Keratinocyte (primary cell): ENCODE data around the gene ADAM33. TPM values are rescaled to one million over a fixed set of nuclear protein-coding genes. Genes with fewer than 3 reads are reported as not detected.

Source experiments
- DNase-seq: peaks from one replicate; pipeline ENCODE4 v3.0.0-alpha.2; 2011; ENCODE audit warnings: low read depth, missing footprints, low spot score
- FAIRE-seq: peaks from 2 replicates; lab custom pipeline; 2011; peaks lifted over from hg19 to GRCh38; lab: Jason Lieb, UNC
- H2AFZ ChIP-seq: 2 replicates; pipeline ENCODE4 v1.6.0; 2012; ENCODE audit warnings: low read length, control low read depth, inconsistent platforms; ENCODE audit not compliant: control insufficient read depth
- H3K27ac ChIP-seq: 2 replicates; pipeline ENCODE4 v1.5.1; 2011; ENCODE audit warnings: low read length; ENCODE audit not compliant: control insufficient read depth, insufficient read depth
- H3K27me3 ChIP-seq: 3 replicates; pipeline ENCODE4 v1.6.0; 2011; ENCODE audit warnings: low read length; ENCODE audit not compliant: control insufficient read depth, insufficient read depth; ENCODE audit errors: extremely low read depth
- H3K36me3 ChIP-seq, 2 experiments: 2 replicates in 1 of 2; 3 replicates in 1 of 2; pipeline ENCODE4 v1.5.1; 2011; ENCODE audit warnings: low read length in 2 of 2, mild to moderate bottlenecking in 1 of 2; ENCODE audit not compliant: control insufficient read depth in 2 of 2, insufficient read depth in 2 of 2; ENCODE audit errors: extremely low read depth in 1 of 2
- H3K4me1 ChIP-seq: 3 replicates; pipeline ENCODE4 v1.5.1; 2011; ENCODE audit warnings: low read length; ENCODE audit not compliant: control insufficient read depth, insufficient read depth; ENCODE audit errors: extremely low read depth
- H3K4me2 ChIP-seq: 3 replicates; pipeline ENCODE4 v1.6.0; 2011; ENCODE audit warnings: low read depth, low read length; ENCODE audit not compliant: control insufficient read depth, insufficient read depth; ENCODE audit errors: extremely low read depth
- H3K4me3 ChIP-seq, 3 experiments: fragments of 200-600 bp in 1 of 3; sonication (generic) in 1 of 3; 2 replicates in 2 of 3; 3 replicates in 1 of 3; pipeline ENCODE4 v1.5.1; 2011 to 2016; ENCODE audit warnings: low read length in 3 of 3, mild to moderate bottlenecking in 3 of 3, control low read depth in 2 of 3, inconsistent platforms in 1 of 3, low read depth in 1 of 3, mixed read lengths in 1 of 3, mixed run types in 1 of 3, moderate library complexity in 1 of 3; ENCODE audit not compliant: control insufficient read depth in 2 of 3, insufficient read depth in 2 of 3; ENCODE audit errors: extremely low read depth in 1 of 3
- H3K79me2 ChIP-seq: 2 replicates; pipeline ENCODE4 v1.6.0; 2012; ENCODE audit warnings: low read length; ENCODE audit not compliant: control insufficient read depth, insufficient read depth
- H3K9ac ChIP-seq: 3 replicates; pipeline ENCODE4 v1.6.0; 2011; ENCODE audit warnings: low read length; ENCODE audit not compliant: control insufficient read depth, insufficient read depth; ENCODE audit errors: extremely low read depth
- H3K9me1 ChIP-seq: 3 replicates; pipeline ENCODE4 v1.6.0; 2011; ENCODE audit warnings: low read length; ENCODE audit not compliant: control insufficient read depth, insufficient read depth; ENCODE audit errors: extremely low read depth
- H3K9me3 ChIP-seq: 2 replicates; pipeline ENCODE4 v1.5.1; 2012; ENCODE audit warnings: low read depth, low read length; ENCODE audit not compliant: control insufficient read depth
- H4K20me1 ChIP-seq: 3 replicates; pipeline ENCODE4 v1.6.0; 2011; ENCODE audit warnings: low read length; ENCODE audit not compliant: control insufficient read depth, insufficient read depth; ENCODE audit errors: extremely low read depth
- CTCF ChIP-seq, 3 experiments: IDR thresholded peaks in 1 of 3; conservative IDR thresholded peaks in 1 of 3; optimal IDR thresholded peaks in 1 of 3; 2 replicates in 2 of 3; 3 replicates in 1 of 3; pipeline versions ENCODE3 to v1.5.1; 2011; ENCODE audit warnings: low read length in 3 of 3, mild to moderate bottlenecking in 3 of 3, moderate library complexity in 2 of 3, control low read depth in 1 of 3, inconsistent platforms in 1 of 3; ENCODE audit not compliant: insufficient read depth in 2 of 3; ENCODE audit errors: extremely low read depth in 1 of 3
- EZH2 ChIP-seq: IDR thresholded peaks from one replicate; pipeline ENCODE4 v1.6.1; 2012; ENCODE audit warnings: inconsistent platforms, mild to moderate bottlenecking, low read length, moderate library complexity
- dilution Hi-C: fragments of 300-500 bp; cut with MboI; formaldehyde crosslinking; loops from one replicate; pipeline ENCODE4 v1.7.0; 2020; ENCODE audit warnings: low sequenced_read_pairs; ENCODE audit not compliant: extremely low pct_ligation_motif_present
- polyA plus RNA-seq, 5 experiments: library from polyadenylated mRNA; depleted of rRNA in 3 of 5; stranded (reverse) in 3 of 5; stranded (forward) in 1 of 5; unstranded in 1 of 5; fragments of >200 nt; gene quantifications; 1 replicate in 1 of 5; 2 replicates in 3 of 5; 3 replicates in 1 of 5; pipeline versions ENCODE4 v1.2.1 to v1.2.3, GENCODE V29; 2011 to 2012; ENCODE audit warnings: missing spikeins in 2 of 5, low read depth in 1 of 5, low replicate concordance in 1 of 5

ADAM33 gene
- polyA plus RNA-seq, 1 donor (not counting 4 experiments of a cell fraction or from before 2014, with no cell fraction given) = not detected

GRCh38 chr20:3704087-3704486 lies 22.3 kb upstream of the ADAM33 start:
- TF ChIP-seq EZH2 (no peak), CTCF (optimal IDR thresholded peaks at IDR 0.05 in 1 of 3, IDR thresholded peaks at IDR 0.05 in 1 of 3, conservative IDR thresholded peaks at IDR 0.05 in 1 of 3; ENCODE audit: extremely low read depth in 1 of 3, insufficient read depth in 2 of 3, low read length in 3 of 3) (no peak)
- Histone ChIP-seq H4K20me1 (no peaks in the 10 kb centered on the region), H3K9ac (no peak overlapping the region), H3K4me2 (no peak overlapping the region), H3K9me1 (no peaks in the 10 kb centered on the region), H3K4me1 (no peaks in the 10 kb centered on the region), H3K27me3 (peaks cover 4% of the 10 kb centered on the region), H3K27ac (no peak overlapping the region), H3K36me3 (no peaks in the 10 kb centered on the region), H3K4me3 (no peak overlapping the region), H2AFZ (no peak overlapping the region), H3K9me3 (no peaks in the 10 kb centered on the region), H3K79me2 (no peaks in the 10 kb centered on the region)
- FAIRE-seq (no peak), DNase-seq (no peak)
- dilution Hi-C loops = no loop called here

- no peak overlapping the region for H3K9ac ChIP-seq
- dilution Hi-C loops = no loop called here
- TF ChIP-seq CTCF (optimal IDR thresholded peaks at IDR 0.05 in 1 of 3, IDR thresholded peaks at IDR 0.05 in 1 of 3, conservative IDR thresholded peaks at IDR 0.05 in 1 of 3; ENCODE audit: extremely low read depth in 1 of 3, insufficient read depth in 2 of 3, low read length in 3 of 3) = no peak
- no peak for TF ChIP-seq EZH2
- H3K9me1 ChIP-seq = no peaks in the 10 kb centered on the region
- H3K27ac ChIP-seq = no peak overlapping the region
- DNase-seq = no peak
- no peaks in the 10 kb centered on the region for H4K20me1 ChIP-seq
- H2AFZ ChIP-seq = no peak overlapping the region
- H3K79me2 ChIP-seq = no peaks in the 10 kb centered on the region
- H3K27me3 ChIP-seq = peaks cover 4% of the 10 kb centered on the region
- no peak for FAIRE-seq
- no peak overlapping the region for H3K4me3 ChIP-seq
- H3K4me2 ChIP-seq = no peak overlapping the region
- no peaks in the 10 kb centered on the region for H3K36me3 ChIP-seq
- no peaks in the 10 kb centered on the region for H3K9me3 ChIP-seq
- H3K4me1 ChIP-seq = no peaks in the 10 kb centered on the region
Measured at GRCh38 chr20:3702611-3703391, 21.0 kb upstream of the ADAM33 start.
